Colonic mucosa (tissue), 4 donors: ENCODE data around the gene PRKCD. TPM values are rescaled to one million over a fixed set of nuclear protein-coding genes. Genes with fewer than 3 reads are reported as not detected.

Source experiments
- DNase-seq: peaks from one replicate; pipeline ENCODE4 v3.0.0-alpha.2; 2020
- H3K27ac ChIP-seq: fragments of 200-600 bp; one replicate; pipeline ENCODE4 v1.8.0; 2021
- H3K27me3 ChIP-seq: fragments of 200-600 bp; one replicate; pipeline ENCODE4 v1.8.0; 2021
- H3K36me3 ChIP-seq: fragments of 200-600 bp; one replicate; pipeline ENCODE4 v1.8.0; 2021
- H3K4me1 ChIP-seq: fragments of 200-600 bp; one replicate; pipeline ENCODE4 v1.8.0; 2021; ENCODE audit warnings: mild to moderate bottlenecking
- H3K4me3 ChIP-seq: fragments of 200-600 bp; one replicate; pipeline ENCODE4 v1.8.0; 2021
- H3K9ac ChIP-seq, 2 donors: one replicate each; pipeline ENCODE4 v1.7.0; 2013; ENCODE audit warnings: control low read depth in 2 of 2, low read depth in 2 of 2, low read length in 2 of 2
- H3K9me3 ChIP-seq: fragments of 200-600 bp; one replicate; pipeline ENCODE4 v1.8.0; 2021
- CTCF ChIP-seq: fragments of 200-600 bp; IDR thresholded peaks from one replicate; pipeline ENCODE4 v1.8.0; 2022; ENCODE audit warnings: antibody characterized with exemption, mild to moderate bottlenecking
- intact Hi-C: fragments of 100-400 bp; cut with DNase I; formaldehyde crosslinking; loops from one replicate; pipeline ENCODE4 v1.14.1; 2022
- total RNA-seq, 2 donors: library from RNA; stranded (reverse); fragmentation: NEBNext Ultra II Directional in 1 of 2; extraction: Animal tissue kit (Norgen Biotek cat#: 25700) in 1 of 2; gene quantifications; one replicate each; pipeline ENCODE4 v1.2.1, GENCODE V29; 2021
- donor health status: healthy.
- donor health status: DM: no; HTN: no; CAD: no.
- donor health status: DM: no; HTN: no; CAD: no.

PRKCD gene
- total RNA-seq, 2 donors from 2014 or later = 58.9 to 75.0 TPM

GRCh38 chr3:53190659-53191058 lies 29.6 kb downstream of the PRKCD start:
- Histone ChIP-seq H3K9me3 (no peaks in the 10 kb centered on the region), H3K36me3 (no peaks in the 10 kb centered on the region), H3K4me1 (no peaks in the 10 kb centered on the region), H3K27me3 (no peaks in the 10 kb centered on the region), H3K9ac (no peak overlapping the region), H3K27ac (no peak overlapping the region), H3K4me3 (no peak overlapping the region)
- intact Hi-C loops = no loop called here
- DNase-seq = no peak
- no peak for TF ChIP-seq CTCF

- TF ChIP-seq CTCF = no peak
- H3K9me3 ChIP-seq = no peaks in the 10 kb centered on the region
- H3K27ac ChIP-seq = peak overlapping the region; percentile 22
- H3K36me3 ChIP-seq = no peaks in the 10 kb centered on the region
- H3K4me3 ChIP-seq = no peak overlapping the region
- no peak for DNase-seq
- intact Hi-C loops = no loop called here
- no peak overlapping the region for H3K9ac ChIP-seq
- H3K27me3 ChIP-seq = no peaks in the 10 kb centered on the region
- no peaks in the 10 kb centered on the region for H3K4me1 ChIP-seq
These were observed 30.9 kb downstream of the PRKCD start for GRCh38 chr3:53191836-53192480.

- Histone ChIP-seq H3K4me3 (no peak overlapping the region), H3K9ac (no peak overlapping the region), H3K9me3 (no peaks in the 10 kb centered on the region), H3K27ac (no peak overlapping the region), H3K36me3 (no peaks in the 10 kb centered on the region), H3K4me1 (no peaks in the 10 kb centered on the region), H3K27me3 (no peaks in the 10 kb centered on the region)
- intact Hi-C loops = no loop called here
- TF ChIP-seq CTCF = no peak
- no peak for DNase-seq
These were observed 31.6 kb downstream of the PRKCD start for GRCh38 chr3:53192608-53193007.

GRCh38 chr3:53193466-53194209 lies 32.6 kb downstream of the PRKCD start:
- Histone ChIP-seq H3K9ac (peak overlapping the region in 1 of 2 donors; percentile 43), H3K36me3 (no peaks in the 10 kb centered on the region), H3K4me1 (no peaks in the 10 kb centered on the region), H3K27me3 (no peaks in the 10 kb centered on the region), H3K9me3 (no peaks in the 10 kb centered on the region), H3K27ac (no peak overlapping the region), H3K4me3 (no peak overlapping the region)
- TF ChIP-seq CTCF = no peak
- intact Hi-C loops = loop anchor here (2.0 kb wide), 1 partner anchor 79 kb away; no protein-coding TSS in a partner anchor
- no peak for DNase-seq

- no peak overlapping the region for H3K9ac ChIP-seq
- no peak for DNase-seq
- no peak overlapping the region for H3K27ac ChIP-seq
- H3K36me3 ChIP-seq = no peaks in the 10 kb centered on the region
- no peak overlapping the region for H3K4me3 ChIP-seq
- no peaks in the 10 kb centered on the region for H3K9me3 ChIP-seq
- intact Hi-C loops = loop anchor here (2.0 kb wide), 1 partner anchor 80 kb away; no protein-coding TSS in a partner anchor
- TF ChIP-seq CTCF = no peak
- H3K4me1 ChIP-seq = no peaks in the 10 kb centered on the region
- H3K27me3 ChIP-seq = no peaks in the 10 kb centered on the region
These were observed 33.4 kb downstream of the PRKCD start for GRCh38 chr3:53194210-53195065.
